K562 (cell line): ENCODE data around the gene ATP2A2. TPM values are rescaled to one million over a fixed set of nuclear protein-coding genes. Genes with fewer than 3 reads are reported as not detected.

Experiments
- ATAC-seq: fragments of 200-7000 bp; cut with Tn5 transposase; 3 replicates; pipeline ENCODE4 v1.9.1; 2020; ENCODE audit warnings: moderate library complexity
- BruUV-seq: library from RNA; stranded (reverse); fragments of 400-500 nt; replicated peaks from 2 replicates; lab custom pipeline; 2021; lab: Mats Ljungman, UMichigan
- CTCF ChIA-PET: fragments of 300-600 bp; formaldehyde crosslinking; extraction: SDS; loops from one replicate; lab custom pipeline; 2021; ENCODE audit warnings: low intra/inter-chr PET ratio; lab: Yijun Ruan, JAX
- POLR2A ChIA-PET: fragments of 300-600, 350-650 bp; sonication (Branson Sonifier 250); formaldehyde crosslinking; extraction: SDS; loops from one replicate; lab custom pipeline; 2021; ENCODE audit warnings: antibody characterized with exemption, inconsistent platforms; lab: Yijun Ruan, JAX
- DNase-seq, 4 experiments: peaks; one replicate each; pipeline versions ENCODE4 v3.0.0 to v3.0.0-alpha.2; 2011 to 2018; ENCODE audit warnings: low spot score in 3 of 4, mixed read lengths in 3 of 4; ENCODE audit errors: extremely low read depth in 1 of 4
- FAIRE-seq: peaks from 2 replicates; lab custom pipeline; 2011; peaks lifted over from hg19 to GRCh38; lab: Jason Lieb, UNC
- H2AFZ ChIP-seq: 2 replicates; pipeline ENCODE4 v1.6.0; 2011; ENCODE audit warnings: low read depth, low read length, control low read depth, inconsistent platforms
- H3K27ac ChIP-seq: fragments of 200-600 bp; 3 replicates; pipeline ENCODE4 v1.8.0; 2011; ENCODE audit warnings: low read depth, mild to moderate bottlenecking, control low read depth, inconsistent platforms, low read length, moderate library complexity, mixed read lengths; ENCODE audit errors: extremely low read depth
- H3K27me3 ChIP-seq, 2 experiments: fragments of 300-600 bp in 1 of 2; 2 replicates in 1 of 2; 3 replicates in 1 of 2; pipeline versions ENCODE4 v1.6.0 to v1.8.0; 2011; ENCODE audit warnings: inconsistent platforms in 2 of 2, low read length in 2 of 2, mild to moderate bottlenecking in 1 of 2, mixed read lengths in 1 of 2, moderate library complexity in 1 of 2; ENCODE audit not compliant: control insufficient read depth in 2 of 2, insufficient read depth in 2 of 2
- H3K36me3 ChIP-seq: fragments of 300-600 bp; 3 replicates; pipeline ENCODE4 v1.8.0; 2011; ENCODE audit warnings: mild to moderate bottlenecking, low read length, inconsistent platforms; ENCODE audit not compliant: control insufficient read depth, insufficient read depth
- H3K4me1 ChIP-seq, 2 experiments: fragments of 200-600 bp in 1 of 2; replicated peaks in 1 of 2; 2 replicates in 1 of 2; 3 replicates in 1 of 2; pipeline versions ENCODE4 v1.5.1 to v1.8.0; 2011; ENCODE audit warnings: inconsistent platforms in 2 of 2, low read length in 2 of 2, mild to moderate bottlenecking in 1 of 2, mixed read lengths in 1 of 2, moderate library complexity in 1 of 2; ENCODE audit not compliant: control insufficient read depth in 2 of 2, insufficient read depth in 2 of 2
- H3K4me2 ChIP-seq: 2 replicates; pipeline ENCODE4 v1.6.1; 2011; ENCODE audit warnings: low read length, control low read depth, inconsistent platforms, mixed read lengths; ENCODE audit not compliant: insufficient read depth
- H3K4me3 ChIP-seq: fragments of 200-600 bp; sonication (generic), shearing (Covaris generic); 2 replicates; pipeline ENCODE4 v1.5.1; 2016; ENCODE audit warnings: control low read depth, inconsistent platforms
- H3K79me2 ChIP-seq: fragments of 200-600 bp; 3 replicates; pipeline ENCODE4 v1.8.0; 2011; ENCODE audit warnings: low read length, inconsistent platforms; ENCODE audit not compliant: control insufficient read depth, insufficient read depth
- H3K9ac ChIP-seq, 2 experiments: 2 replicates each; pipeline versions ENCODE4 v1.6.0 to v1.6.1; 2011; ENCODE audit warnings: low read depth in 2 of 2, low read length in 2 of 2, control low read depth in 1 of 2, inconsistent platforms in 1 of 2, mild to moderate bottlenecking in 1 of 2, mixed read lengths in 1 of 2; ENCODE audit not compliant: insufficient read depth in 1 of 2
- H3K9me1 ChIP-seq: one replicate; pipeline ENCODE4 v1.6.0; 2011; ENCODE audit warnings: inconsistent platforms, mild to moderate bottlenecking, low read length, moderate library complexity; ENCODE audit not compliant: control insufficient read depth, insufficient read depth
- H3K9me3 ChIP-seq: replicated peaks from 2 replicates; pipeline ENCODE4 v1.5.1; 2011; ENCODE audit warnings: low read depth, low read length, inconsistent platforms; ENCODE audit not compliant: control insufficient read depth, insufficient read depth
- H4K20me1 ChIP-seq: replicated peaks from 2 replicates; pipeline ENCODE4 v1.6.1; 2011; ENCODE audit warnings: low read length, inconsistent platforms, mixed read lengths; ENCODE audit not compliant: control insufficient read depth, insufficient read depth
- CTCFL ChIP-seq: IDR thresholded peaks from 2 replicates; pipeline ENCODE4 v1.6.1; 2011; ENCODE audit warnings: borderline replicate concordance, low read depth, mild to moderate bottlenecking, moderate library complexity, low read length; ENCODE audit not compliant: insufficient read depth, poor library complexity, severe bottlenecking
- HNRNPH1 ChIP-seq: fragments of 200-400 bp; formaldehyde crosslinking; optimal IDR thresholded peaks from 2 replicates; pipeline ENCODE3; 2017; ENCODE audit warnings: low read depth, mild to moderate bottlenecking, low read length, moderate library complexity
- HNRNPLL ChIP-seq: fragments of 200-400 bp; formaldehyde crosslinking; IDR thresholded peaks from 2 replicates; pipeline ENCODE4 v1.6.1; 2017; ENCODE audit warnings: low read length, low read depth, mild to moderate bottlenecking; ENCODE audit not compliant: poor library complexity, severe bottlenecking
- KAT7 ChIP-seq: sonication (generic); formaldehyde crosslinking; IDR thresholded peaks from 2 replicates; pipeline ENCODE4 v1.8.0; 2022; ENCODE audit warnings: missing genetic modification reagents, mild to moderate bottlenecking, borderline replicate concordance
- MED1 ChIP-seq: sonication (generic); formaldehyde crosslinking; IDR thresholded peaks from 2 replicates; pipeline ENCODE4 v1.8.1; 2023; ENCODE audit warnings: missing genetic modification reagents, borderline replicate concordance
- MEIS2 ChIP-seq: fragments of 450-650 bp; IDR thresholded peaks from 2 replicates; pipeline ENCODE4 v1.6.1; 2014; ENCODE audit warnings: mild to moderate bottlenecking; ENCODE audit not compliant: partially characterized antibody
- NEUROD1 ChIP-seq: fragments of 150-350 bp; IDR thresholded peaks from 2 replicates; pipeline ENCODE4 v1.6.1; 2014; ENCODE audit warnings: borderline replicate concordance, low read length, low read depth; ENCODE audit not compliant: partially characterized antibody
- STAG1 ChIP-seq: sonication (generic); formaldehyde crosslinking; IDR thresholded peaks from 2 replicates; pipeline ENCODE4 v1.5.0; 2020; ENCODE audit warnings: missing genetic modification reagents, borderline replicate concordance
- ZFP36 ChIP-seq: fragments of 150-350 bp; IDR thresholded peaks from 2 replicates; pipeline ENCODE4 v1.6.1; 2018; ENCODE audit warnings: low read length, low read depth; ENCODE audit not compliant: partially characterized antibody
- ZNF263 ChIP-seq: sonication (generic); formaldehyde crosslinking; IDR thresholded peaks from 2 replicates; pipeline ENCODE4 v1.8.0; 2022; ENCODE audit warnings: mild to moderate bottlenecking, missing genetic modification reagents, borderline replicate concordance
- ZNF436 ChIP-seq: fragments of 250-450, 450-650 bp; sonication (Bioruptor Pico); formaldehyde crosslinking; IDR thresholded peaks from 2 replicates; pipeline ENCODE4 v1.7.0; 2020; ENCODE audit warnings: mild to moderate bottlenecking
- ZNF696 ChIP-seq: fragments of 250-450 bp; sonication (Bioruptor Pico); conservative IDR thresholded peaks from 2 replicates; pipeline ENCODE4 v1.4.0; 2020; ENCODE audit warnings: mild to moderate bottlenecking, moderate library complexity
- WGBS: fragments of 100-300 bp; shearing (Covaris generic); methylation state at CpG from one replicate; pipeline ENCODE4 v1.1.6; 2016; ENCODE audit warnings: low coverage, mixed read lengths; ENCODE audit not compliant: insufficient coverage; ENCODE audit errors: missing lambda C conversion rate; 5-methylcytosine and 5-hydroxymethylcytosine counted together
- in situ Hi-C: fragments of 300-500 bp; cut with MboI; formaldehyde crosslinking; loops from 4 replicates; pipeline ENCODE4 v1.15.0; 2018; ENCODE audit warnings: inconsistent platforms, mixed read lengths
- intact Hi-C: fragments of 100-400 bp; cut with micrococcal nuclease; formaldehyde crosslinking; loops from 2 replicates; pipeline ENCODE4 v1.14.2; 2022
- polyA plus RNA-seq, 8 experiments: library from polyadenylated mRNA; depleted of rRNA in 4 of 8; stranded (reverse) in 5 of 8; unstranded in 3 of 8; fragments of >200 nt; fragmentation: Nextera tagmentation in 2 of 8; fragmentation: Illumina TruSeq in 1 of 8; extraction: Ambion mirVana in 2 of 8; extraction: Trizol in 1 of 8; gene quantifications; 2 replicates each; pipeline versions ENCODE4 v1.2.1 to v1.2.3, GENCODE V29; 2011 to 2014; ENCODE audit warnings: inconsistent platforms in 1 of 8, missing spikeins in 1 of 8
- total RNA-seq, 7 experiments: library from RNA; depleted of rRNA in 6 of 7; stranded (reverse); fragments of >200 nt in 6 of 7; fragmentation: Illumina TruSeq in 2 of 7; extraction: Trizol in 2 of 7; gene quantifications; 2 replicates each; pipeline versions ENCODE4 v1.2.1 to v1.2.3, GENCODE V29; 2011 to 2021; ENCODE audit warnings: low replicate concordance in 1 of 7

Gene ATP2A2
- total and polyA plus RNA-seq, 9 of the 15 experiments (the other 6 are each of a cell fraction or from before 2014, with no cell fraction given): 5.2 to 205 (median 51.6) TPM

- peak; percentile 46 for TF ChIP-seq MEIS2
- TF ChIP-seq ZFP36: peak; percentile 14
- TF ChIP-seq NEUROD1: no peak
- intact Hi-C loops: no loop called here
- H4K20me1 ChIP-seq: no peaks in the 10 kb centered on the region
- H3K9me3 ChIP-seq: no peaks in the 10 kb centered on the region
- H3K4me2 ChIP-seq: no peak overlapping the region
- H3K27ac ChIP-seq: no peak overlapping the region
- BruUV-seq: no TSS peak
- H2AFZ ChIP-seq: no peak overlapping the region
- H3K9ac ChIP-seq: 0 out of 4 replicates have a peak overlapping the region, but pooled peaks of 1 of the 2 experiments have one; percentile 6
- H3K36me3 ChIP-seq: no peaks in the 10 kb centered on the region
- no peaks in the 10 kb centered on the region; a peak in 1 of 5 replicates for H3K27me3 ChIP-seq
- no peaks in the 10 kb centered on the region for H3K79me2 ChIP-seq
- ATAC-seq (peak; percentile 28), FAIRE-seq (no peak), DNase-seq (no peak)
- no peaks in the 10 kb centered on the region for H3K9me1 ChIP-seq
- POLR2A ChIA-PET: interaction anchor here (0.6 to 1.2 kb wide), 5 partner anchors 13 to 419 kb away, joined by 3 read pairs; partner anchors contain the start of gene ATP2A2
- H3K4me3 ChIP-seq: no peak overlapping the region
- in situ Hi-C loops: no loop called here
- CTCF ChIA-PET: no interaction called here
- 29% methylated on average over 8 of the region's 8 CpGs for WGBS
- peaks cover 5 to 6% of the 10 kb centered on the region in 2 experiments; a peak in 3 of 5 replicates for H3K4me1 ChIP-seq
Observed at GRCh38 chr12:110244829-110245228, 36.2 kb upstream of the ATP2A2 start.

GRCh38 chr12:110245369-110245772 lies 35.7 kb upstream of the ATP2A2 start:
- no peak for FAIRE-seq
- Histone ChIP-seq H4K20me1 (no peaks in the 10 kb centered on the region), H3K9ac (no peak overlapping the region), H3K27me3 (no peaks in the 10 kb centered on the region; a peak in 1 of 5 replicates), H3K79me2 (no peaks in the 10 kb centered on the region), H3K27ac (no peak overlapping the region), H3K4me3 (no peak overlapping the region), H3K4me1 (peaks cover 5 to 6% of the 10 kb centered on the region in 2 experiments; a peak in 3 of 5 replicates), H3K4me2 (no peak overlapping the region), H3K9me1 (no peaks in the 10 kb centered on the region), H3K9me3 (no peaks in the 10 kb centered on the region), H2AFZ (no peak overlapping the region), H3K36me3 (no peaks in the 10 kb centered on the region)
- 21% methylated on average over 3 of the region's 3 CpGs for WGBS
- peak in 1 of 4 experiments; percentile 34 for DNase-seq
- no TSS peak for BruUV-seq
- ChIA-PET POLR2A (interaction anchor here (0.6 to 1.2 kb wide), 3 partner anchors 12 to 420 kb away, joined by 3 read pairs; no protein-coding TSS in a partner anchor), CTCF (no interaction called here)
- intact Hi-C loops: no loop called here
- in situ Hi-C loops: no loop called here
- ATAC-seq: peak; percentile 80
- TF ChIP-seq ZNF696 (no peak), HNRNPLL (no peak), ZNF436 (CRISPR knock-in tag) (no peak), HNRNPH1 (no peak), KAT7 (CRISPR knock-in tag) (no peak), ZNF263 (CRISPR knock-in tag) (no peak), STAG1 (CRISPR knock-in tag) (no peak), CTCFL (peak; percentile 78), MED1 (no peak)
